ENCODE measurements around the gene TRABD2B.

Gene TRABD2B

DNA sequence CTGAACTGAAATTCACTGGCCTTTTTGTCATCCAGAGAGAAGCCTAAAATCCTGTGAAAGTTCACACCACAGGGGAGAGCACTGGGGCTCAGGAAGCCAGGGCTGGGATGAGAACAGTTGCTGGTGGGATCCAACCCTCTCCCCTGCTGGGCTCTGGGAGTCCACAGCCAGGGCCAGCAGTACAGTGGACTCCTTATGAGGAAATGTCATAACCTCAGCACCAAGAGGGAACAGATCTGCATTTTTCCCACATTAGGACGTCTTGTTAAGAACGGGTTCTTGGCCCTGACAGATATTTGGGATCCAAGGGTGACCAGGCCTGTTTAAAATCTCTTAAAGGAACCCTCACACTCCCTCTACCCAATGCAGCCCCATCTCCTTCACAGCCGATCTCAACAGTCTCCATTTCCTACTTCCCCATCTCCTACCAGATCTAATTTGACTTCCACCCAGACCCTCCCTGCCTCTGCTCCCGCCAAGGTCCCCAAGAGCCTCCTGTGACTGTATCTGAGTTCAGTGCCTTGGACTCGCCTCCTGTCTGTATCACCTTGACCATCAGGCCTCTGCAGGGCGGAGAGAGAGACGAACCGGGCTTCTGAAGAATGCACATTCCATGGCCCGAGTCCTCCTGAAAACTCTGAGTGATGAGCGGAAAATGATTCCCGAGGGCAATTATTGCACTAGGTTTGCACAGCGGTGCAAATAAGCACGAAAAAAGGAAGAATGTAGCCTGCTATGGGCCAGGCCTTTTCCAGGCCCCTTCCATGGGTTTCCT lies 159.9 kb downstream of the TRABD2B start:
- H2AFZ ChIP-seq (ENCODE audit: low read depth, low read length), result no peak overlapping the region
- no peak overlapping the region for H3K4me3 ChIP-seq (ENCODE audit: low read depth in 1 of 2, low read length in 2 of 2)
- ATAC-seq (ENCODE audit: insufficient read depth, low read depth) (no peak), DNase-seq (no peak)
- no peak overlapping the region for H3K9ac ChIP-seq (ENCODE audit: low read depth, low read length)
- no peak overlapping the region for H3K27ac ChIP-seq (ENCODE audit: low read length)
- H3K36me3 ChIP-seq (ENCODE audit: insufficient read depth, low read length), result no peaks in the 10 kb centered on the region
- no peaks in the 10 kb centered on the region for H3K27me3 ChIP-seq (ENCODE audit: insufficient read depth, low read length, poor library complexity)
- peaks cover 17% of the 10 kb centered on the region for H3K9me3 ChIP-seq (ENCODE audit: insufficient read depth, low read length, severe bottlenecking)
- no peaks in the 10 kb centered on the region for H3K4me1 ChIP-seq (ENCODE audit: insufficient read depth, low read length)
- H3K4me2 ChIP-seq (ENCODE audit: insufficient read depth, low read length), result no peak overlapping the region
- H3K79me2 ChIP-seq (ENCODE audit: insufficient read depth, low read length), result no peaks in the 10 kb centered on the region
- no peaks in the 10 kb centered on the region for H4K20me1 ChIP-seq (ENCODE audit: insufficient read depth, low read length)
- TF ChIP-seq, protein P1, sequence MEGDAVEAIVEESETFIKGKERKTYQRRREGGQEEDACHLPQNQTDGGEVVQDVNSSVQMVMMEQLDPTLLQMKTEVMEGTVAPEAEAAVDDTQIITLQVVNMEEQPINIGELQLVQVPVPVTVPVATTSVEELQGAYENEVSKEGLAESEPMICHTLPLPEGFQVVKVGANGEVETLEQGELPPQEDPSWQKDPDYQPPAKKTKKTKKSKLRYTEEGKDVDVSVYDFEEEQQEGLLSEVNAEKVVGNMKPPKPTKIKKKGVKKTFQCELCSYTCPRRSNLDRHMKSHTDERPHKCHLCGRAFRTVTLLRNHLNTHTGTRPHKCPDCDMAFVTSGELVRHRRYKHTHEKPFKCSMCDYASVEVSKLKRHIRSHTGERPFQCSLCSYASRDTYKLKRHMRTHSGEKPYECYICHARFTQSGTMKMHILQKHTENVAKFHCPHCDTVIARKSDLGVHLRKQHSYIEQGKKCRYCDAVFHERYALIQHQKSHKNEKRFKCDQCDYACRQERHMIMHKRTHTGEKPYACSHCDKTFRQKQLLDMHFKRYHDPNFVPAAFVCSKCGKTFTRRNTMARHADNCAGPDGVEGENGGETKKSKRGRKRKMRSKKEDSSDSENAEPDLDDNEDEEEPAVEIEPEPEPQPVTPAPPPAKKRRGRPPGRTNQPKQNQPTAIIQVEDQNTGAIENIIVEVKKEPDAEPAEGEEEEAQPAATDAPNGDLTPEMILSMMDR (IDR thresholded peaks at IDR 0.05; ENCODE audit: borderline replicate concordance, extremely low read depth, low read length, poor library complexity, severe bottlenecking), result no peak
- no peak for TF ChIP-seq EZH2 (IDR thresholded peaks at IDR 0.05; ENCODE audit: borderline replicate concordance, low read depth, low read length, severe bottlenecking)

- H2AFZ ChIP-seq (ENCODE audit: low read depth, low read length), result no peak overlapping the region
- H3K79me2 ChIP-seq (ENCODE audit: insufficient read depth, low read length), result no peaks in the 10 kb centered on the region
- H3K4me3 ChIP-seq (ENCODE audit: low read depth in 1 of 2, low read length in 2 of 2), result no peak overlapping the region
- ATAC-seq (ENCODE audit: insufficient read depth, low read depth) (no peak), DNase-seq (no peak)
- no peak overlapping the region for H3K4me2 ChIP-seq (ENCODE audit: insufficient read depth, low read length)
- H4K20me1 ChIP-seq (ENCODE audit: insufficient read depth, low read length), result no peaks in the 10 kb centered on the region
- TF ChIP-seq, protein P1 (IDR thresholded peaks at IDR 0.05; ENCODE audit: borderline replicate concordance, extremely low read depth, low read length, poor library complexity, severe bottlenecking), result no peak
- no peak for TF ChIP-seq EZH2 (IDR thresholded peaks at IDR 0.05; ENCODE audit: borderline replicate concordance, low read depth, low read length, severe bottlenecking)
- no peak overlapping the region for H3K27ac ChIP-seq (ENCODE audit: low read length)
- H3K4me1 ChIP-seq (ENCODE audit: insufficient read depth, low read length), result no peaks in the 10 kb centered on the region
- H3K9me3 ChIP-seq (ENCODE audit: insufficient read depth, low read length, severe bottlenecking), result peaks cover 17% of the 10 kb centered on the region
- no peaks in the 10 kb centered on the region for H3K36me3 ChIP-seq (ENCODE audit: insufficient read depth, low read length)
- no peaks in the 10 kb centered on the region for H3K27me3 ChIP-seq (ENCODE audit: insufficient read depth, low read length, poor library complexity)
- H3K9ac ChIP-seq (ENCODE audit: low read depth, low read length), result no peak overlapping the region
These were observed 161.8 kb downstream of the TRABD2B start for GRCh38 chr1:47835409-47835808.

- Histone ChIP-seq H3K36me3 (ENCODE audit: insufficient read depth, low read length) (no peaks in the 10 kb centered on the region), H3K4me1 (ENCODE audit: insufficient read depth, low read length) (no peaks in the 10 kb centered on the region), H3K9ac (ENCODE audit: low read depth, low read length) (no peak overlapping the region), H3K9me3 (ENCODE audit: insufficient read depth, low read length, severe bottlenecking) (peaks cover 17% of the 10 kb centered on the region), H4K20me1 (ENCODE audit: insufficient read depth, low read length) (peaks cover 3% of the 10 kb centered on the region; the same call in 1 of the 2 replicates), H2AFZ (ENCODE audit: low read depth, low read length) (no peak overlapping the region), H3K27ac (ENCODE audit: low read length) (no peak overlapping the region), H3K4me3 (ENCODE audit: low read depth in 1 of 2, low read length in 2 of 2) (no peak overlapping the region), H3K27me3 (ENCODE audit: insufficient read depth, low read length, poor library complexity) (no peaks in the 10 kb centered on the region), H3K79me2 (ENCODE audit: insufficient read depth, low read length) (no peaks in the 10 kb centered on the region), H3K4me2 (ENCODE audit: insufficient read depth, low read length) (no peak overlapping the region)
- TF ChIP-seq, protein P1 (IDR thresholded peaks at IDR 0.05; ENCODE audit: borderline replicate concordance, extremely low read depth, low read length, poor library complexity, severe bottlenecking), result no peak
- no peak for TF ChIP-seq EZH2 (IDR thresholded peaks at IDR 0.05; ENCODE audit: borderline replicate concordance, low read depth, low read length, severe bottlenecking)
- ATAC-seq (ENCODE audit: insufficient read depth, low read depth) (no peak), DNase-seq (no peak)
These were observed 162.9 kb downstream of the TRABD2B start for GRCh38 chr1:47834326-47834725.

Measured in DND-41 (cell line).